ENCODE measurements around the gene CSK. TPM values are rescaled to one million over a fixed set of nuclear protein-coding genes. Genes with fewer than 3 reads are reported as not detected.

The CSK gene
- total RNA-seq, 1 experiment from 2014 or later, result 28.3 TPM

- peak; percentile 68 for DNase-seq (ENCODE audit: low spot score)
These were observed 60.9 kb downstream of the CSK start, which contains the start of gene ULK3 for GRCh38 chr15:74842581-74843444. ULK3 (minus strand) TSS chr15:74843156; CDS start chr15:74843105, 51 bp downstream.

- DNase-seq (ENCODE audit: low spot score), result no peak
These were observed 61.6 kb downstream of the CSK start for GRCh38 chr15:74843445-74843828.

GRCh38 chr15:74843891-74844299, 62.0 kb downstream of the CSK start:
- no peak for DNase-seq (ENCODE audit: low spot score)

- no peak for DNase-seq (ENCODE audit: low spot score)
These were observed 62.7 kb downstream of the CSK start for GRCh38 chr15:74844319-74845207.

- no peak for DNase-seq (ENCODE audit: low spot score)
These were observed 63.3 kb downstream of the CSK start for GRCh38 chr15:74845208-74845568.

- DNase-seq (ENCODE audit: low spot score), result no peak
These were observed 63.7 kb downstream of the CSK start for GRCh38 chr15:74845581-74845980.

GRCh38 chr15:74847432-74847831, 65.6 kb downstream of the CSK start:
- DNase-seq (ENCODE audit: low spot score), result no peak

GRCh38 chr15:74850393-74850792, 68.5 kb downstream of the CSK start:
- DNase-seq (ENCODE audit: low spot score), result no peak

GRCh38 chr15:74851960-74852359, 70.1 kb downstream of the CSK start:
- DNase-seq (ENCODE audit: low spot score), result no peak

Other genes starting within 250 kb of the CSK start
- gene ARID3B, start 240.9 kb upstream of the CSK start, total RNA-seq (2014; rRNA removed; shearing (Covaris generic)), result 1.5 and 1.7 TPM in 2 replicates
- 31.9 and 40.0 TPM in 2 replicates for gene CLK3, start 166.2 kb upstream of the CSK start, total RNA-seq (2014; rRNA removed; shearing (Covaris generic))
- 5.8 and 7.1 TPM in 2 replicates for gene EDC3, start 86.1 kb upstream of the CSK start, total RNA-seq (2014; rRNA removed; shearing (Covaris generic))
- gene CYP1A1, start 56.6 kb upstream of the CSK start, total RNA-seq (2014; rRNA removed; shearing (Covaris generic)), result 0.17 and 0.22 TPM in 2 replicates
- gene CYP1A2, start 33.2 kb upstream of the CSK start, total RNA-seq (2014; rRNA removed; shearing (Covaris generic)), result not detected in 2 replicates
- not detected in 2 replicates for gene LMAN1L, start 30.8 kb downstream of the CSK start, total RNA-seq (2014; rRNA removed; shearing (Covaris generic))
- not detected in 2 replicates for gene CPLX3, start 44.5 kb downstream of the CSK start, total RNA-seq (2014; rRNA removed; shearing (Covaris generic))
- 35.9 and 40.1 TPM in 2 replicates for gene ULK3, start 61.1 kb downstream of the CSK start, total RNA-seq (2014; rRNA removed; shearing (Covaris generic))
- 36.1 and 39.7 TPM in 2 replicates for gene SCAMP2, start 91.3 kb downstream of the CSK start, total RNA-seq (2014; rRNA removed; shearing (Covaris generic))
- gene MPI, start 108.0 kb downstream of the CSK start, total RNA-seq (2014; rRNA removed; shearing (Covaris generic)), result 48.5 and 50.3 TPM in 2 replicates
- gene FAM219B, start 124.8 kb downstream of the CSK start, total RNA-seq (2014; rRNA removed; shearing (Covaris generic)), result 26.6 and 28.6 TPM in 2 replicates
- 124 and 129 TPM in 2 replicates for gene COX5A, start 156.0 kb downstream of the CSK start, total RNA-seq (2014; rRNA removed; shearing (Covaris generic))
- 1.1 and 1.5 TPM in 2 replicates for gene RPP25, start 174.7 kb downstream of the CSK start, total RNA-seq (2014; rRNA removed; shearing (Covaris generic))
- gene SCAMP5, start 213.5 kb downstream of the CSK start, total RNA-seq (2014; rRNA removed; shearing (Covaris generic)), result 4.7 and 5.9 TPM in 2 replicates
- gene PPCDC, start 241.5 kb downstream of the CSK start, total RNA-seq (2014; rRNA removed; shearing (Covaris generic)), result 16.1 and 19.1 TPM in 2 replicates